ENCODE results near the gene TAF12. TPM values are rescaled to one million over a fixed set of nuclear protein-coding genes. Genes with fewer than 3 reads are reported as not detected.
"Not testable (repeated sequence)": the region's sequence is repeated elsewhere in the genome, so short reads cannot be mapped to it uniquely, and the experiment has no call there.

Gene TAF12
- total RNA-seq, 2 experiments from 2014 or later = 7.0 to 8.0 TPM

- no peak overlapping the region for H3K27ac ChIP-seq (ENCODE audit: low read depth in 1 of 2, low read length in 2 of 2)
- H3K9me3 Mint-ChIP-seq = no peaks in the 10 kb centered on the region
- intact Hi-C loops (cut with DNase I, micrococcal nuclease) = loop anchor here in 1 of 2 experiments (1.0 kb wide), 1 partner anchor 70 kb away; no protein-coding TSS in a partner anchor
- H3K36me3 ChIP-seq (ENCODE audit: insufficient read depth, low read length) = peaks cover 2% of the 10 kb centered on the region
- H3K4me3 ChIP-seq (ENCODE audit: low read length) = no peak overlapping the region
- H3K4me3 Mint-ChIP-seq = no peak overlapping the region
- peaks cover 13% of the 10 kb centered on the region for H3K36me3 Mint-ChIP-seq (ENCODE audit: low read depth)
- ATAC-seq (ENCODE audit: poor library complexity) = no peak
- no peak for DNase-seq
- no peaks in the 10 kb centered on the region for H3K27me3 Mint-ChIP-seq
- CTCF ChIA-PET = interaction anchor here (5.5 kb wide), 1 partner anchor 70 kb away, joined by 33 read pairs; the partner anchor contains the start of gene YTHDF2
- H3K9me3 ChIP-seq (ENCODE audit: control insufficient read depth in 1 of 2, insufficient read depth in 1 of 2, low read length in 2 of 2) = no peaks in the 10 kb centered on the region
- peaks cover 35% of the 10 kb centered on the region for H3K4me1 ChIP-seq (ENCODE audit: insufficient read depth, low read length)
- peaks cover 24% of the 10 kb centered on the region for H3K4me1 Mint-ChIP-seq (ENCODE audit: low read depth)
- H3K27me3 ChIP-seq (ENCODE audit: control insufficient read depth in 1 of 2, insufficient read depth in 2 of 2, low read length in 2 of 2) = no peaks in the 10 kb centered on the region
- peak overlapping the region; percentile 33 for H3K27ac Mint-ChIP-seq
- TF ChIP-seq, protein P1, sequence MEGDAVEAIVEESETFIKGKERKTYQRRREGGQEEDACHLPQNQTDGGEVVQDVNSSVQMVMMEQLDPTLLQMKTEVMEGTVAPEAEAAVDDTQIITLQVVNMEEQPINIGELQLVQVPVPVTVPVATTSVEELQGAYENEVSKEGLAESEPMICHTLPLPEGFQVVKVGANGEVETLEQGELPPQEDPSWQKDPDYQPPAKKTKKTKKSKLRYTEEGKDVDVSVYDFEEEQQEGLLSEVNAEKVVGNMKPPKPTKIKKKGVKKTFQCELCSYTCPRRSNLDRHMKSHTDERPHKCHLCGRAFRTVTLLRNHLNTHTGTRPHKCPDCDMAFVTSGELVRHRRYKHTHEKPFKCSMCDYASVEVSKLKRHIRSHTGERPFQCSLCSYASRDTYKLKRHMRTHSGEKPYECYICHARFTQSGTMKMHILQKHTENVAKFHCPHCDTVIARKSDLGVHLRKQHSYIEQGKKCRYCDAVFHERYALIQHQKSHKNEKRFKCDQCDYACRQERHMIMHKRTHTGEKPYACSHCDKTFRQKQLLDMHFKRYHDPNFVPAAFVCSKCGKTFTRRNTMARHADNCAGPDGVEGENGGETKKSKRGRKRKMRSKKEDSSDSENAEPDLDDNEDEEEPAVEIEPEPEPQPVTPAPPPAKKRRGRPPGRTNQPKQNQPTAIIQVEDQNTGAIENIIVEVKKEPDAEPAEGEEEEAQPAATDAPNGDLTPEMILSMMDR (IDR thresholded peaks at IDR 0.05) = no peak
- POLR2A ChIA-PET = interaction anchor here (2.4 to 7.2 kb wide), 5 partner anchors 19 to 338 kb away, joined by 5 to 198 read pairs (median 71); partner anchors contain the start of genes MED18, RNU11, TAF12 and YTHDF2
Observed at GRCh38 chr1:28666806-28667205, 23.9 kb upstream of the TAF12 start.

- peak overlapping the region; percentile 54 for H3K4me3 Mint-ChIP-seq
- ChIA-PET POLR2A (interaction anchor here (0.7 to 1.4 kb wide), 2 partner anchors 15 to 21 kb away, joined by 4 to 7 read pairs; partner anchors contain the start of genes RNU11 and TAF12), CTCF (interaction anchor here (0.6 to 0.7 kb wide), 2 partner anchors 27 to 87 kb away, joined by 3 read pairs; no protein-coding TSS in a partner anchor)
- no peaks in the 10 kb centered on the region for H3K9me3 ChIP-seq (ENCODE audit: control insufficient read depth in 1 of 2, insufficient read depth in 1 of 2, low read length in 2 of 2)
- H3K27ac ChIP-seq (ENCODE audit: low read depth in 1 of 2, low read length in 2 of 2) = no peak overlapping the region
- no peaks in the 10 kb centered on the region for H3K9me3 Mint-ChIP-seq
- H3K36me3 ChIP-seq (ENCODE audit: insufficient read depth, low read length) = no peaks in the 10 kb centered on the region
- TF ChIP-seq, protein P1 (IDR thresholded peaks at IDR 0.05) = no peak
- no peaks in the 10 kb centered on the region for H3K27me3 ChIP-seq (ENCODE audit: control insufficient read depth in 1 of 2, insufficient read depth in 2 of 2, low read length in 2 of 2)
- intact Hi-C loops (cut with DNase I, micrococcal nuclease) = no loop called here
- peak overlapping the region; percentile 63 for H3K27ac Mint-ChIP-seq
- H3K4me3 ChIP-seq (ENCODE audit: low read length) = no peak overlapping the region
- peaks cover 6% of the 10 kb centered on the region for H3K36me3 Mint-ChIP-seq (ENCODE audit: low read depth)
- DNase-seq = no peak
- ATAC-seq (ENCODE audit: poor library complexity) = no peak
- H3K4me1 ChIP-seq (ENCODE audit: insufficient read depth, low read length) = peaks cover 18% of the 10 kb centered on the region
- H3K27me3 Mint-ChIP-seq = no peaks in the 10 kb centered on the region
- peaks cover 12% of the 10 kb centered on the region for H3K4me1 Mint-ChIP-seq (ENCODE audit: low read depth)
Observed at GRCh38 chr1:28663871-28664470, 21.1 kb upstream of the TAF12 start.

GRCh38 chr1:28656335-28656734, 13.5 kb upstream of the TAF12 start:
- Histone ChIP-seq H3K4me1 (ENCODE audit: insufficient read depth, low read length) (peaks cover 3% of the 10 kb centered on the region), H3K27ac (ENCODE audit: low read depth in 1 of 2, low read length in 2 of 2) (no peak overlapping the region), H3K27me3 (ENCODE audit: control insufficient read depth in 1 of 2, insufficient read depth in 2 of 2, low read length in 2 of 2) (no peaks in the 10 kb centered on the region), H3K4me3 (ENCODE audit: low read length) (no peak overlapping the region), H3K9me3 (ENCODE audit: control insufficient read depth in 1 of 2, insufficient read depth in 1 of 2, low read length in 2 of 2) (no peaks in the 10 kb centered on the region), H3K36me3 (ENCODE audit: insufficient read depth, low read length) (no peaks in the 10 kb centered on the region)
- H3K4me3 Mint-ChIP-seq = no peak overlapping the region
- intact Hi-C loops (cut with DNase I, micrococcal nuclease) = no loop called here
- no peaks in the 10 kb centered on the region for H3K9me3 Mint-ChIP-seq
- DNase-seq (no peak), ATAC-seq (ENCODE audit: poor library complexity) (no peak)
- CTCF ChIA-PET = no interaction called here
- H3K27ac Mint-ChIP-seq = no peak overlapping the region
- no peaks in the 10 kb centered on the region for H3K27me3 Mint-ChIP-seq
- no peaks in the 10 kb centered on the region for H3K36me3 Mint-ChIP-seq (ENCODE audit: low read depth)
- TF ChIP-seq, protein P1 (IDR thresholded peaks at IDR 0.05) = no peak
- POLR2A ChIA-PET = interaction anchor here (2.0 kb wide), 1 partner anchor 12 kb away, joined by 5 read pairs; the partner anchor contains the start of gene GMEB1
- no peaks in the 10 kb centered on the region for H3K4me1 Mint-ChIP-seq (ENCODE audit: low read depth)

DNA sequence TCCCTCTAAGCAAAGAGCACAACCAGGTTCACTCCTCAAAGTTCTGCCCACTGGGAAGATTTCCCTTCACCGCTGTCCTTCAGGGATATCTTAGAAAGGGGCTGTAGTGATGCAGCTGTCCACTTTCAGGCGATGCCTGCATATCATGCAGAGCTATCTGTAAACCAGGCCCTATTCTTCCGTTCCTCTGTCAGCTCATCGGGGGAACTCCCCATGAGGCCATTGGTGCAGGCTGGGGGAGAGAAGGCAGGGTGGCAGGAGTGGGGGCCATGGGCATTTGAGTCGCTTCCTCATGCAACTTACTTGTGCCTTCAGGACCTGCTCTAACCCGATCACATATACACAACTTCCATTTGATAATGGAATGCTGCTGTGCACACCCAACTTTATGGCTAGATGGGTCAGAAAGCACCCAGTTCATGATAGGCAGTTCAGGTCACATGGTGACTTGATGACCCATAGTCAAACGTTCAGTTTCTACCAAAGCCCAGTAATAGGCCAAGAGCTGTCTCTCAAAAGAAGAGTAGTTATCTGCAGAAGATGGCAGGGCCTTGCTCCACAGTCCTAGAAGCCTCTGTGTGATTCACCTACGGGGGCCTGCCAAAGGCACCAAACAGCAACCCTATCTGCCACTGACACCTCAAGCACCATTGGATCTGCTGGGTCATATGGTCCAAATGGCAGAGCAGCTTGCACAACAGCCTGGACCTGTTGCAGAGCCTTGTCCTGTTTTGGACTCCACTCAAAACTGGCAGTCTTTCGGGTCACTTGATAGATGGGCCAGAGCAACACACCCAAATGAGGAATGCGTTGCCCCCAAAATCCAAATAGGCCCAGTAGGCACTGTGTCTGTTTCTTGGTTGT, 12.8 kb upstream of the TAF12 start:
- H3K27ac ChIP-seq (ENCODE audit: low read depth in 1 of 2, low read length in 2 of 2); H3K27me3 ChIP-seq (ENCODE audit: control insufficient read depth in 1 of 2, insufficient read depth in 2 of 2, low read length in 2 of 2); intact Hi-C loops (cut with DNase I, micrococcal nuclease); CTCF ChIA-PET; H3K36me3 Mint-ChIP-seq (ENCODE audit: low read depth); H3K9me3 Mint-ChIP-seq; DNase-seq; H3K27ac Mint-ChIP-seq; H3K4me3 ChIP-seq (ENCODE audit: low read length); H3K9me3 ChIP-seq (ENCODE audit: control insufficient read depth in 1 of 2, insufficient read depth in 1 of 2, low read length in 2 of 2); H3K4me1 ChIP-seq (ENCODE audit: insufficient read depth, low read length); H3K27me3 Mint-ChIP-seq; H3K4me3 Mint-ChIP-seq; H3K36me3 ChIP-seq (ENCODE audit: insufficient read depth, low read length); H3K4me1 Mint-ChIP-seq (ENCODE audit: low read depth); ATAC-seq (ENCODE audit: poor library complexity): not testable (repeated sequence)
- POLR2A ChIA-PET = interaction anchor here (2.0 kb wide), 1 partner anchor 12 kb away, joined by 5 read pairs; the partner anchor contains the start of gene GMEB1

DNA sequence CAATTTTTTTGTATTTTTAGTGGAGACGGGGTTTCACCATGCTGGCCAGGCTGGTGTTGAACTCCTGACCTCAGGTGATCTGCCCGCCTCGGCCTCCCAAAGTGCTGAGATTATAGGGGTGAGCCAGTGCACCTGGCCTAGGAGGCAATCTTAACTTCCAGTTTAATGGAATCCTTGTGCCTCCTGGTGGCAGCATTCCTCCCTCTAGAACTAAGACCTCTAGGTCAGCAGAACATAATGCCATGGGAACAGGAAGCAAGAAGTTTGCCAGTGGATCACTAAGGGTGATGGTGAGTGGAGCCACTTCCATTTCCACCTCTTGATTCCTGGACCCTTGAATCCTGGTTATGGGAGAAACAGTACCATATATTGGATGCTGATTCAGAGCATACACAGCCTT, 11.0 kb upstream of the TAF12 start:
- H3K27ac ChIP-seq (ENCODE audit: low read depth in 1 of 2, low read length in 2 of 2); H3K36me3 ChIP-seq (ENCODE audit: insufficient read depth, low read length); H3K27me3 ChIP-seq (ENCODE audit: control insufficient read depth in 1 of 2, insufficient read depth in 2 of 2, low read length in 2 of 2); H3K4me1 Mint-ChIP-seq (ENCODE audit: low read depth); H3K27me3 Mint-ChIP-seq; intact Hi-C loops (cut with DNase I, micrococcal nuclease); H3K4me1 ChIP-seq (ENCODE audit: insufficient read depth, low read length); H3K27ac Mint-ChIP-seq; H3K9me3 Mint-ChIP-seq; H3K9me3 ChIP-seq (ENCODE audit: control insufficient read depth in 1 of 2, insufficient read depth in 1 of 2, low read length in 2 of 2); H3K4me3 ChIP-seq (ENCODE audit: low read length); CTCF ChIA-PET; H3K36me3 Mint-ChIP-seq (ENCODE audit: low read depth); ATAC-seq (ENCODE audit: poor library complexity); H3K4me3 Mint-ChIP-seq; POLR2A ChIA-PET: not testable (repeated sequence)
- DNase-seq = peak in 5 of 14 experiments; percentile 13 to 47 (median 34)
